ENCODE measurements around the gene THEM4. TPM values are rescaled to one million over a fixed set of nuclear protein-coding genes. Genes with fewer than 3 reads are reported as not detected.

THEM4 gene
- total RNA-seq, 2 experiments from 2014 or later, result 7.2 to 21.5 TPM

GRCh38 chr1:151840421-151840820 is 68.9 kb downstream of the THEM4 start:
- no peak for TF ChIP-seq EZH2phosphoT487 (IDR thresholded peaks at IDR 0.05; ENCODE audit: borderline replicate concordance, low read depth, low read length)
- no peak for TF ChIP-seq CTCF (conservative IDR thresholded peaks at IDR 0.05; ENCODE audit: low read length)
- Histone ChIP-seq H3K9me2 (ENCODE audit: insufficient read depth, low read length) (no peaks in the 10 kb centered on the region), H3K79me2 (ENCODE audit: insufficient read depth, low read depth, low read length) (no peaks in the 10 kb centered on the region), H3K4me3 (ENCODE audit: low read depth, low read length, poor library complexity, severe bottlenecking) (no peak overlapping the region), H3K4me1 (ENCODE audit: insufficient read depth, low read length, poor library complexity, severe bottlenecking) (peaks cover 16% of the 10 kb centered on the region), H3K36me3 (ENCODE audit: insufficient read depth, low read length) (no peaks in the 10 kb centered on the region), H3K9me3 (ENCODE audit: low read length) (no peaks in the 10 kb centered on the region), H4K20me1 (ENCODE audit: insufficient read depth, low read length) (no peaks in the 10 kb centered on the region), H2AFZ (ENCODE audit: low read length) (no peak overlapping the region), H3K27ac (ENCODE audit: low read depth, low read length, poor library complexity, severe bottlenecking) (no peak overlapping the region), H3K4me2 (ENCODE audit: low read length) (no peak overlapping the region)
- no TSS peak for BruUV-seq (replicated peaks)
- no peak for DNase-seq (ENCODE audit: low spot score)
- intact Hi-C loops (cut with micrococcal nuclease; ENCODE audit: unreplicated experiment), result no loop called here
- ChIA-PET POLR2A (no interaction called here), CTCF (ENCODE audit: unreplicated experiment) (interaction anchor here (0.6 kb wide), 1 partner anchor 237 kb away, joined by 3 read pairs; no protein-coding TSS in a partner anchor)

- DNase-seq (ENCODE audit: low spot score), result no peak
- TF ChIP-seq CTCF (conservative IDR thresholded peaks at IDR 0.05; ENCODE audit: low read length), result no peak
- no peak for TF ChIP-seq EZH2phosphoT487 (IDR thresholded peaks at IDR 0.05; ENCODE audit: borderline replicate concordance, low read depth, low read length)
- Histone ChIP-seq H3K4me2 (ENCODE audit: low read length) (no peak within 1 kb of the TSS; the same call in 1 of the 2 replicates), H3K4me3 (ENCODE audit: low read depth, low read length, poor library complexity, severe bottlenecking) (no peak within 1 kb of the TSS), H3K27ac (ENCODE audit: low read depth, low read length, poor library complexity, severe bottlenecking) (no peak within 1 kb of the TSS), H3K36me3 (ENCODE audit: insufficient read depth, low read length) (no peaks in the 10 kb centered on the region), H4K20me1 (ENCODE audit: insufficient read depth, low read length) (no peaks in the 10 kb centered on the region), H3K4me1 (ENCODE audit: insufficient read depth, low read length, poor library complexity, severe bottlenecking) (peaks cover 16% of the 10 kb centered on the region), H2AFZ (ENCODE audit: low read length) (no peak within 1 kb of the TSS), H3K9me3 (ENCODE audit: low read length) (no peaks in the 10 kb centered on the region), H3K79me2 (ENCODE audit: insufficient read depth, low read depth, low read length) (no peaks in the 10 kb centered on the region), H3K9me2 (ENCODE audit: insufficient read depth, low read length) (no peaks in the 10 kb centered on the region)
- POLR2A ChIA-PET, result no interaction called here
- no TSS peak for BruUV-seq (replicated peaks)
- intact Hi-C loops (cut with micrococcal nuclease; ENCODE audit: unreplicated experiment), result loop anchor here (5.0 kb wide), 1 partner anchor 122 kb away; the partner anchor contains the start of gene CELF3
- CTCF ChIA-PET (ENCODE audit: unreplicated experiment), result interaction anchor here (0.6 kb wide), 2 partner anchors 27 to 236 kb away, joined by 3 read pairs; no protein-coding TSS in a partner anchor
Measured at GRCh38 chr1:151839457-151840403, 69.6 kb downstream of the THEM4 start, which contains the start of gene C2CD4D. C2CD4D (minus strand) TSS chr1:151839820; CDS start chr1:151838989, 831 bp downstream.

- Histone ChIP-seq H2AFZ (ENCODE audit: low read length) (no peak overlapping the region), H3K79me2 (ENCODE audit: insufficient read depth, low read depth, low read length) (no peaks in the 10 kb centered on the region), H3K4me2 (ENCODE audit: low read length) (no peak overlapping the region; the same call in 1 of the 2 replicates), H3K4me1 (ENCODE audit: insufficient read depth, low read length, poor library complexity, severe bottlenecking) (peaks cover 13% of the 10 kb centered on the region), H3K36me3 (ENCODE audit: insufficient read depth, low read length) (no peaks in the 10 kb centered on the region), H4K20me1 (ENCODE audit: insufficient read depth, low read length) (no peaks in the 10 kb centered on the region), H3K9me2 (ENCODE audit: insufficient read depth, low read length) (no peaks in the 10 kb centered on the region), H3K4me3 (ENCODE audit: low read depth, low read length, poor library complexity, severe bottlenecking) (no peak overlapping the region), H3K9me3 (ENCODE audit: low read length) (no peaks in the 10 kb centered on the region), H3K27ac (ENCODE audit: low read depth, low read length, poor library complexity, severe bottlenecking) (no peak overlapping the region)
- ChIA-PET CTCF (ENCODE audit: unreplicated experiment) (no interaction called here), POLR2A (no interaction called here)
- intact Hi-C loops (cut with micrococcal nuclease; ENCODE audit: unreplicated experiment), result loop anchor here (5.0 kb wide), 1 partner anchor 122 kb away; the partner anchor contains the start of gene CELF3
- DNase-seq (ENCODE audit: low spot score), result no peak
- no TSS peak for BruUV-seq (replicated peaks)
- TF ChIP-seq CTCF (conservative IDR thresholded peaks at IDR 0.05; ENCODE audit: low read length), result no peak
- TF ChIP-seq EZH2phosphoT487 (IDR thresholded peaks at IDR 0.05; ENCODE audit: borderline replicate concordance, low read depth, low read length), result no peak
Measured at GRCh38 chr1:151839082-151839412, 70.3 kb downstream of the THEM4 start.
